Measurements from ENCODE around the gene CRB1.

GRCh38 chr1:197444755-197445154 is 176.7 kb downstream of the CRB1 start:
- no peak for TF ChIP-seq CTCF (IDR thresholded peaks at IDR 0.05 in 4 of 5, conservative IDR thresholded peaks at IDR 0.05 in 1 of 5)
- no peak for TF ChIP-seq POLR2A (IDR thresholded peaks at IDR 0.05)
